ENCODE measurements around the gene SBF2.

DNA sequence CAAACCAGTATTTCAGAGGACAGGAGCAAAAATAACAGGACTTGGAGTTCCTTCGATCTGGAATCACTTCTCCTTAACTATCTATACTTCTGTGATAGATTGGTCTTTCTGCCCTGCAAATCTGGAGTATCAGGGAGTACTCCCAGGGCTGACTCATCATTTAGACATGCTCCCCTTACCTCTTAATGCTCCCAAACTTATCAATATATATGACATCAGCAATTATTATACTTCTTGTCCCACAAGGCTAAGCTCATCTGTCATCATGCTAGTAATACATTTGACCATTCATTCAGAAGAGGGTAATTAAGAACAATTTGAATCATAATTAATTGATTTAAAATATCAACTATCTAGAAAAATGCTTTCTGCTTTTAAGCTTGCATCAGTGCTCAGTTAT lies 466.3 kb downstream of the SBF2 start:
- TF ChIP-seq, protein P1, sequence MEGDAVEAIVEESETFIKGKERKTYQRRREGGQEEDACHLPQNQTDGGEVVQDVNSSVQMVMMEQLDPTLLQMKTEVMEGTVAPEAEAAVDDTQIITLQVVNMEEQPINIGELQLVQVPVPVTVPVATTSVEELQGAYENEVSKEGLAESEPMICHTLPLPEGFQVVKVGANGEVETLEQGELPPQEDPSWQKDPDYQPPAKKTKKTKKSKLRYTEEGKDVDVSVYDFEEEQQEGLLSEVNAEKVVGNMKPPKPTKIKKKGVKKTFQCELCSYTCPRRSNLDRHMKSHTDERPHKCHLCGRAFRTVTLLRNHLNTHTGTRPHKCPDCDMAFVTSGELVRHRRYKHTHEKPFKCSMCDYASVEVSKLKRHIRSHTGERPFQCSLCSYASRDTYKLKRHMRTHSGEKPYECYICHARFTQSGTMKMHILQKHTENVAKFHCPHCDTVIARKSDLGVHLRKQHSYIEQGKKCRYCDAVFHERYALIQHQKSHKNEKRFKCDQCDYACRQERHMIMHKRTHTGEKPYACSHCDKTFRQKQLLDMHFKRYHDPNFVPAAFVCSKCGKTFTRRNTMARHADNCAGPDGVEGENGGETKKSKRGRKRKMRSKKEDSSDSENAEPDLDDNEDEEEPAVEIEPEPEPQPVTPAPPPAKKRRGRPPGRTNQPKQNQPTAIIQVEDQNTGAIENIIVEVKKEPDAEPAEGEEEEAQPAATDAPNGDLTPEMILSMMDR (conservative IDR thresholded peaks at IDR 0.05): no peak
- no peak for TF ChIP-seq ZFX (IDR thresholded peaks at IDR 0.05)

Measured in C4-2B (cell line).